H1 (cell line): ENCODE data around the gene ZBTB46. TPM values are rescaled to one million over a fixed set of nuclear protein-coding genes. Genes with fewer than 3 reads are reported as not detected.
A peak's percentile ranks its signal among the peaks of the same experiment; 100 is the strongest.

Experiments
- CTCF ChIA-PET: fragments of 300-600 bp; sonication (Branson Sonifier 250); formaldehyde crosslinking; loops from one replicate; lab custom pipeline; 2021; ENCODE audit not compliant: partially characterized antibody; lab: Charles Lee
- POLR2A ChIA-PET: fragments of 300-600 bp; sonication (Branson Sonifier 250); formaldehyde crosslinking; loops from one replicate; lab custom pipeline; 2021; ENCODE audit warnings: inconsistent platforms; ENCODE audit not compliant: partially characterized antibody; lab: Charles Lee
- DNase-seq, 2 experiments: peaks; one replicate each; pipeline versions ENCODE4 v3.0.0 to v3.0.0-alpha.2; 2010 to 2022; ENCODE audit warnings: low spot score in 2 of 2, low read depth in 1 of 2, mixed read lengths in 1 of 2
- FAIRE-seq: peaks from 2 replicates; lab custom pipeline; 2011; peaks lifted over from hg19 to GRCh38; lab: Jason Lieb, UNC
- H2AFZ ChIP-seq: 2 replicates; pipeline ENCODE4 v1.8.1; 2012; ENCODE audit warnings: low read length, inconsistent platforms
- H2AK5ac ChIP-seq: 2 replicates; pipeline ENCODE4 v1.6.1; 2013; ENCODE audit warnings: low read depth, low read length
- H2BK120ac ChIP-seq: replicated peaks from 2 replicates; pipeline ENCODE3; 2013; ENCODE audit warnings: low read depth, low read length, inconsistent platforms
- H2BK12ac ChIP-seq: 2 replicates; pipeline ENCODE4 v1.6.1; 2013; ENCODE audit warnings: low read depth, low read length
- H2BK15ac ChIP-seq: 2 replicates; pipeline ENCODE4 v1.6.1; 2013; ENCODE audit warnings: low read length
- H2BK20ac ChIP-seq: 2 replicates; pipeline ENCODE4 v1.6.1; 2013; ENCODE audit warnings: low read length
- H2BK5ac ChIP-seq: 2 replicates; pipeline ENCODE4 v1.6.1; 2013; ENCODE audit warnings: low read depth, low read length
- H3K14ac ChIP-seq: 2 replicates; pipeline ENCODE4 v1.6.1; 2013; ENCODE audit warnings: inconsistent platforms; ENCODE audit not compliant: insufficient read length
- H3K18ac ChIP-seq: 2 replicates; pipeline ENCODE4 v1.6.1; 2013; ENCODE audit warnings: low read length; ENCODE audit errors: extremely low read depth
- H3K23ac ChIP-seq: 2 replicates; pipeline ENCODE4 v1.6.1; 2013; ENCODE audit warnings: inconsistent platforms; ENCODE audit not compliant: insufficient read length
- H3K23me2 ChIP-seq: 2 replicates; pipeline ENCODE4 v1.6.1; 2013; ENCODE audit warnings: low read depth, low read length
- H3K27ac ChIP-seq: 2 replicates; pipeline ENCODE4 v1.6.1; 2011; ENCODE audit warnings: low read depth, low read length, inconsistent platforms
- H3K27me3 ChIP-seq, 4 experiments: replicated peaks in 1 of 4; 1 replicate in 1 of 4; 2 replicates in 3 of 4; pipeline versions ENCODE4 v1.6.1 to v1.8.1; 2011 to 2013; ENCODE audit warnings: low read length in 3 of 4, mild to moderate bottlenecking in 3 of 4, inconsistent platforms in 2 of 4, mixed read lengths in 2 of 4, moderate library complexity in 1 of 4; ENCODE audit not compliant: control insufficient read depth in 3 of 4, insufficient read depth in 3 of 4; ENCODE audit errors: extremely low read depth in 1 of 4
- H3K36me3 ChIP-seq, 4 experiments: 2 replicates each; pipeline versions ENCODE4 v1.6.1 to v1.8.1; 2011 to 2013; ENCODE audit warnings: mild to moderate bottlenecking in 4 of 4, low read length in 3 of 4, moderate library complexity in 2 of 4, control low read depth in 1 of 4, inconsistent platforms in 1 of 4; ENCODE audit not compliant: insufficient read depth in 4 of 4, control insufficient read depth in 2 of 4
- H3K4ac ChIP-seq: replicated peaks from 2 replicates; pipeline ENCODE3; 2013; ENCODE audit warnings: low read length, low read depth, mixed read lengths, inconsistent platforms; ENCODE audit not compliant: insufficient read length
- H3K4me1 ChIP-seq, 4 experiments: replicated peaks in 1 of 4; 1 replicate in 1 of 4; 2 replicates in 3 of 4; pipeline versions ENCODE4 v1.6.1 to v1.8.1; 2011 to 2013; ENCODE audit warnings: low read length in 3 of 4, inconsistent platforms in 2 of 4, mixed read lengths in 1 of 4; ENCODE audit not compliant: insufficient read depth in 4 of 4, control insufficient read depth in 3 of 4
- H3K4me2 ChIP-seq, 2 experiments: 2 replicates each; pipeline versions ENCODE4 v1.6.1 to v1.8.1; 2011 to 2013; ENCODE audit warnings: low read depth in 2 of 2, low read length in 2 of 2, control low read depth in 1 of 2, inconsistent platforms in 1 of 2, mild to moderate bottlenecking in 1 of 2; ENCODE audit not compliant: insufficient read depth in 1 of 2
- H3K4me3 ChIP-seq, 4 experiments: fragments of 200-600, 300-600 bp in 1 of 4; sonication (generic), shearing (Covaris generic), sonication (Bioruptor Twin) in 1 of 4; 2 replicates each; pipeline versions ENCODE4 v1.5.1 to v1.8.1; 2011 to 2016; ENCODE audit warnings: low read length in 4 of 4, low read depth in 3 of 4, control low read depth in 2 of 4, inconsistent platforms in 2 of 4, mild to moderate bottlenecking in 2 of 4, mixed read lengths in 1 of 4, moderate library complexity in 1 of 4; ENCODE audit not compliant: insufficient read depth in 2 of 4; ENCODE audit errors: extremely low read depth in 1 of 4
- H3K56ac ChIP-seq: replicated peaks from 2 replicates; pipeline ENCODE3; 2013; ENCODE audit warnings: low read depth, mild to moderate bottlenecking, mixed read lengths, low read length, inconsistent platforms; ENCODE audit not compliant: insufficient read length
- H3K79me1 ChIP-seq: 2 replicates; pipeline ENCODE4 v1.6.1; 2013; ENCODE audit warnings: low read depth, low read length, control low read depth
- H3K79me2 ChIP-seq, 2 experiments: 2 replicates each; pipeline versions ENCODE4 v1.6.1 to v1.8.1; 2012 to 2013; ENCODE audit warnings: low read length in 2 of 2, mild to moderate bottlenecking in 2 of 2, inconsistent platforms in 1 of 2; ENCODE audit not compliant: insufficient read depth in 2 of 2, control insufficient read depth in 1 of 2
- H3K9ac ChIP-seq, 4 experiments: replicated peaks in 1 of 4; 1 replicate in 1 of 4; 2 replicates in 3 of 4; pipeline versions ENCODE4 v1.6.1 to v1.8.1; 2011 to 2013; ENCODE audit warnings: low read depth in 3 of 4, low read length in 3 of 4, control low read depth in 2 of 4, mild to moderate bottlenecking in 2 of 4, moderate library complexity in 2 of 4, inconsistent platforms in 1 of 4; ENCODE audit errors: extremely low read depth in 1 of 4
- H3K9me3 ChIP-seq, 2 experiments: 2 replicates each; pipeline versions ENCODE4 v1.6.1 to v1.8.1; 2012 to 2013; ENCODE audit warnings: mild to moderate bottlenecking in 2 of 2, moderate library complexity in 2 of 2, control low read depth in 1 of 2, inconsistent platforms in 1 of 2, low read depth in 1 of 2, low read length in 1 of 2, mixed read lengths in 1 of 2; ENCODE audit not compliant: insufficient read depth in 2 of 2
- H4K20me1 ChIP-seq, 2 experiments: replicated peaks in 1 of 2; 2 replicates each; pipeline versions ENCODE3 to v1.8.1; 2011 to 2013; ENCODE audit warnings: inconsistent platforms in 2 of 2, low read length in 2 of 2, mild to moderate bottlenecking in 1 of 2; ENCODE audit not compliant: insufficient read depth in 2 of 2, control insufficient read depth in 1 of 2
- H4K5ac ChIP-seq: 2 replicates; pipeline ENCODE4 v1.6.1; 2013; ENCODE audit warnings: low read length, low read depth, mixed read lengths, inconsistent platforms; ENCODE audit not compliant: insufficient read length
- H4K8ac ChIP-seq: 2 replicates; pipeline ENCODE4 v1.8.0; 2013; ENCODE audit warnings: mild to moderate bottlenecking, moderate library complexity, low read length, inconsistent platforms; ENCODE audit not compliant: insufficient read depth; ENCODE audit errors: extremely low read depth
- H4K91ac ChIP-seq: replicated peaks from 2 replicates; pipeline ENCODE3; 2013; ENCODE audit warnings: low read length, mixed read lengths, inconsistent platforms; ENCODE audit not compliant: insufficient read length
- CREB1 ChIP-seq: IDR thresholded peaks from 2 replicates; pipeline ENCODE4 v1.6.1; 2012; ENCODE audit warnings: inconsistent platforms
- GABPA ChIP-seq: IDR thresholded peaks from 2 replicates; pipeline ENCODE4 v1.6.1; 2011; ENCODE audit warnings: mild to moderate bottlenecking, low read length, moderate library complexity, borderline replicate concordance; ENCODE audit not compliant: insufficient read depth
- RAD21 ChIP-seq, 2 experiments: IDR thresholded peaks in 1 of 2; conservative IDR thresholded peaks in 1 of 2; 2 replicates each; pipeline ENCODE4 v1.6.1; 2011; ENCODE audit warnings: low read depth in 2 of 2, low read length in 2 of 2, improper control_type of control experiment in 1 of 2, inconsistent platforms in 1 of 2, mild to moderate bottlenecking in 1 of 2, moderate library complexity in 1 of 2
- SIN3A ChIP-seq, 2 experiments: IDR thresholded peaks in 1 of 2; conservative IDR thresholded peaks in 1 of 2; 2 replicates each; pipeline ENCODE4 v1.6.1; 2011 to 2012; ENCODE audit warnings: low read length in 2 of 2, improper control_type of control experiment in 1 of 2, low read depth in 1 of 2, mild to moderate bottlenecking in 1 of 2
- SIRT6 ChIP-seq: IDR thresholded peaks from one replicate; pipeline ENCODE4 v1.7.1; 2012; ENCODE audit warnings: low read length, inconsistent platforms
- SIX5 ChIP-seq: IDR thresholded peaks from 2 replicates; pipeline ENCODE4 v1.6.1; 2011; ENCODE audit warnings: mild to moderate bottlenecking, low read depth, low read length
- SRF ChIP-seq: IDR thresholded peaks from 2 replicates; pipeline ENCODE4 v1.6.1; 2011; ENCODE audit warnings: mild to moderate bottlenecking, low read depth, low read length, moderate library complexity
- TEAD4 ChIP-seq: IDR thresholded peaks from 2 replicates; pipeline ENCODE4 v1.6.1; 2012; ENCODE audit warnings: low read depth, low read length, inconsistent platforms, mixed read lengths
- WGBS, 2 experiments: shearing (Covaris generic) in 1 of 2; methylation state at CpG; one replicate each; pipeline versions ENCODE4 v1.1.6 to v1.1.7; 2013 to 2015; ENCODE audit warnings: low lambda C conversion rate in 2 of 2, mixed read lengths in 2 of 2, inconsistent platforms in 1 of 2, low coverage in 1 of 2, missing lambda C conversion rate in 1 of 2; ENCODE audit not compliant: insufficient replicate concordance in 2 of 2, insufficient coverage in 1 of 2, insufficient read length in 1 of 2; ENCODE audit errors: extremely low coverage in 1 of 2, missing lambda C conversion rate in 1 of 2; 5-methylcytosine and 5-hydroxymethylcytosine counted together
- polyA plus RNA-seq, 7 experiments: library from polyadenylated mRNA; depleted of rRNA in 3 of 7; stranded (reverse) in 5 of 7; unstranded in 2 of 7; fragments of >200 nt in 5 of 7; fragments of 200-250 nt in 2 of 7; gene quantifications; 1 replicate in 5 of 7; 2 replicates in 1 of 7; 4 replicates in 1 of 7; pipeline versions ENCODE4 v1.2.1 to v1.2.3, GENCODE V29; 2011 to 2013; ENCODE audit warnings: missing spikeins in 2 of 7, mixed read lengths in 2 of 7
- total RNA-seq: library from RNA; stranded (reverse); fragmentation: NEBNext Ultra II Directional; extraction: Animal tissue kit (Norgen Biotek cat#: 25700); gene quantifications from 2 replicates; pipeline ENCODE4 v1.2.1, GENCODE V29; 2021
- TF ChIP-seq, protein P1 (sequence below): IDR thresholded peaks from 2 replicates; pipeline ENCODE4 v1.6.1; 2012; ENCODE audit warnings: inconsistent platforms

The ZBTB46 gene
- total and polyA plus RNA-seq, 2 of the 8 experiments (the other 6 are each of a cell fraction or from before 2014, with no cell fraction given), result 6.4 to 22.4 TPM

- ChIA-PET CTCF (interaction anchor here (0.7 to 10.7 kb wide), 53 partner anchors 10 to 252 kb away, joined by 3 to 191 read pairs (median 5); partner anchors contain the start of genes ARFRP1, LIME1, PRPF6 and PTK6), POLR2A (interaction anchor here (0.6 to 2.8 kb wide), 16 partner anchors 9 to 254 kb away, joined by 3 to 22 read pairs (median 3); partner anchors contain the start of genes LIME1, PPDPF and TPD52L2)
- peak; percentile 61; the same call in 1 of the 2 replicates for TF ChIP-seq TEAD4
- TF ChIP-seq SRF, result 0 out of 2 replicates have a peak, but pooled peaks have one; percentile 11
- TF ChIP-seq SIX5, result no peak
- TF ChIP-seq SIN3A (conservative IDR thresholded peaks at IDR 0.05 in 1 of 2, IDR thresholded peaks at IDR 0.05 in 1 of 2; ENCODE audit: low read depth in 1 of 2, low read length in 2 of 2), result peak in 1 of 2 experiments; percentile 85; a peak in 2 of 4 replicates
- TF ChIP-seq GABPA, result no peak; the same call in 1 of the 2 replicates
- TF ChIP-seq RAD21 (IDR thresholded peaks at IDR 0.05 in 1 of 2, conservative IDR thresholded peaks at IDR 0.05 in 1 of 2; ENCODE audit: low read depth in 2 of 2, low read length in 2 of 2), result peak; percentile 70 to 80
- peak; percentile 52; the same call in 1 of the 2 replicates for TF ChIP-seq CREB1
- TF ChIP-seq, protein P1, sequence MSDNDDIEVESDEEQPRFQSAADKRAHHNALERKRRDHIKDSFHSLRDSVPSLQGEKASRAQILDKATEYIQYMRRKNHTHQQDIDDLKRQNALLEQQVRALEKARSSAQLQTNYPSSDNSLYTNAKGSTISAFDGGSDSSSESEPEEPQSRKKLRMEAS, result peak; percentile 15; the same call in 1 of the 2 replicates
- no peak for TF ChIP-seq SIRT6
Measured at GRCh38 chr20:63775096-63775978, 55.7 kb downstream of the ZBTB46 start.

More at GRCh38 chr20:63775096-63775978, 55.7 kb downstream of the ZBTB46 start:
- Histone ChIP-seq H3K18ac (peak overlapping the region; percentile 38; the same call in 1 of the 2 replicates), H3K4me3 (peak overlapping the region; percentile 12 to 62 (median 46); a peak in 7 of 8 replicates), H2AK5ac (no peak overlapping the region), H2BK120ac (no peak overlapping the region), H3K14ac (no peak overlapping the region), H2BK5ac (0 out of 2 replicates have a peak overlapping the region, but pooled peaks have one; percentile 22), H3K27me3 (no peaks in the 10 kb centered on the region), H3K36me3 (no peaks in the 10 kb centered on the region), H4K20me1 (peaks cover 3 to 14% of the 10 kb centered on the region in 2 experiments), H2AFZ (no peak overlapping the region), H4K91ac (peak overlapping the region; percentile 85), H3K79me2 (peaks cover 4 to 11% of the 10 kb centered on the region in 2 experiments; a peak in 2 of 4 replicates), H2BK12ac (no peak overlapping the region; the same call in 1 of the 2 replicates), H3K9ac (peak overlapping the region in 2 of 4 experiments; percentile 26 to 34; a peak in 3 of 7 replicates), H3K79me1 (peaks cover 14% of the 10 kb centered on the region), H3K27ac (no peak overlapping the region), H4K5ac (peak overlapping the region; percentile 66), H3K9me3 (peaks cover 0 to 3% of the 10 kb centered on the region in 2 experiments; a peak in 1 of 4 replicates), H3K23ac (no peak overlapping the region), H2BK15ac (peak overlapping the region; percentile 65), H3K23me2 (peaks cover 7% of the 10 kb centered on the region; the same call in 1 of the 2 replicates), H2BK20ac (no peak overlapping the region), H3K4ac (peak overlapping the region; percentile 65), H4K8ac (peak overlapping the region; percentile 80), H3K56ac (peak overlapping the region; percentile 59), H3K4me2 (peak overlapping the region; percentile 71 to 89), H3K4me1 (peaks cover 0 to 9% (median 6%) of the 10 kb centered on the region in 4 experiments; a peak in 5 of 7 replicates)
- FAIRE-seq (no peak), DNase-seq (peak in 1 of 2 experiments; percentile 95)
- WGBS, 2 experiments, result 14% methylated on average over 64 of the region's 67 CpGs; no CpG with 5 or more reads in 1 of the 2 experiments
